ENCODE data around the gene SF3B6. TPM values are rescaled to one million over a fixed set of nuclear protein-coding genes. Genes with fewer than 3 reads are reported as not detected.
A peak's percentile ranks its signal among the peaks of the same experiment; 100 is the strongest.

Gene SF3B6
- total and polyA plus RNA-seq, 9 of the 15 experiments (the other 6 are each of a cell fraction or from before 2014, with no cell fraction given) = 146 to 591 (median 295) TPM

DNA sequence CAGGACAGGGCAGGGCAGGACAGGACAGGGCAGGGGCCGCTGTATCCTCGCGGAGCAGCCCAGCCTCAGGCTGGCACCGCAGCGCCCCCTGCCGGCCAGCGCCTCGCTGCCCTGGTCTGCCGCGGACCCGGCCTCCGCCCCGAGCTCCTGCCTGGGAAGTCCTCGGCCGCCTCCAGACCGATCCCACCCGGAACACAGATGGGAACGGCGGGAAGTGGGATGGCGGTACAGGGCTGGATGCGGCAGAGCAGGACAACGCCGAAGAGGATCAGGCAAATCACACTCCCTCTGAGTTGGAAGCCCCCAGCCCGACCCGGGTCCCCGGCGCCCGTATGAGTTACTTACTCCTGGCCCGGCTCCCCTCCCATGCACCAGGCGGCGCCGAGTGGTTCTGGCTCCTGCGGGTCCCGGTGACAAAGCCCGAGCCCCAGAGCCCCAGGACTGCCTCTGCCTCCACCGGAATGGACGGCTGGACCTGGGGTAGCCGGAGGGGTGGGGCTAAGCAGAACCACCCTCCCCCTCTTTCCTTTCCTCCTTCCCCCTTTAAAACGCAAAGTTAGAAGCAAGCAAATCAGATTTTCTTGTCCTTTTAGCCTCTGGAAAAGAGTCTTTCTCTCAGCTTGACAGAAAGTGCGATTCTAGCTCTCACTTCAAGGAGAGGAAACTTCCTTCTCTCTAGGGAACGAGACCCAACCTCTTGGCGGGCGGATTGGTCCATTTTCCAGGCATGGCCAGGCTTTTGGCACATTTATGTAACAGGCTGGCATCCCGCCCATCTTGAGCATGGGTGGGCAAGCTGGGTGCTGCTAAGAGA is 8.5 kb upstream of the SF3B6 start, which contains the start of gene TP53I3 (continued):
- TF ChIP-seq, protein P1, sequence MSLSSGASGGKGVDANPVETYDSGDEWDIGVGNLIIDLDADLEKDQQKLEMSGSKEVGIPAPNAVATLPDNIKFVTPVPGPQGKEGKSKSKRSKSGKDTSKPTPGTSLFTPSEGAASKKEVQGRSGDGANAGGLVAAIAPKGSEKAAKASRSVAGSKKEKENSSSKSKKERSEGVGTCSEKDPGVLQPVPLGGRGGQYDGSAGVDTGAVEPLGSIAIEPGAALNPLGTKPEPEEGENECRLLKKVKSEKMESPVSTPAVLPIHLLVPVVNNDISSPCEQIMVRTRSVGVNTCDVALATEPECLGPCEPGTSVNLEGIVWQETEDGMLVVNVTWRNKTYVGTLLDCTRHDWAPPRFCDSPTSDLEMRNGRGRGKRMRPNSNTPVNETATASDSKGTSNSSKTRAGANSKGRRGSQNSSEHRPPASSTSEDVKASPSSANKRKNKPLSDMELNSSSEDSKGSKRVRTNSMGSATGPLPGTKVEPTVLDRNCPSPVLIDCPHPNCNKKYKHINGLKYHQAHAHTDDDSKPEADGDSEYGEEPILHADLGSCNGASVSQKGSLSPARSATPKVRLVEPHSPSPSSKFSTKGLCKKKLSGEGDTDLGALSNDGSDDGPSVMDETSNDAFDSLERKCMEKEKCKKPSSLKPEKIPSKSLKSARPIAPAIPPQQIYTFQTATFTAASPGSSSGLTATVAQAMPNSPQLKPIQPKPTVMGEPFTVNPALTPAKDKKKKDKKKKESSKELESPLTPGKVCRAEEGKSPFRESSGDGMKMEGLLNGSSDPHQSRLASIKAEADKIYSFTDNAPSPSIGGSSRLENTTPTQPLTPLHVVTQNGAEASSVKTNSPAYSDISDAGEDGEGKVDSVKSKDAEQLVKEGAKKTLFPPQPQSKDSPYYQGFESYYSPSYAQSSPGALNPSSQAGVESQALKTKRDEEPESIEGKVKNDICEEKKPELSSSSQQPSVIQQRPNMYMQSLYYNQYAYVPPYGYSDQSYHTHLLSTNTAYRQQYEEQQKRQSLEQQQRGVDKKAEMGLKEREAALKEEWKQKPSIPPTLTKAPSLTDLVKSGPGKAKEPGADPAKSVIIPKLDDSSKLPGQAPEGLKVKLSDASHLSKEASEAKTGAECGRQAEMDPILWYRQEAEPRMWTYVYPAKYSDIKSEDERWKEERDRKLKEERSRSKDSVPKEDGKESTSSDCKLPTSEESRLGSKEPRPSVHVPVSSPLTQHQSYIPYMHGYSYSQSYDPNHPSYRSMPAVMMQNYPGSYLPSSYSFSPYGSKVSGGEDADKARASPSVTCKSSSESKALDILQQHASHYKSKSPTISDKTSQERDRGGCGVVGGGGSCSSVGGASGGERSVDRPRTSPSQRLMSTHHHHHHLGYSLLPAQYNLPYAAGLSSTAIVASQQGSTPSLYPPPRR (CRISPR knock-in tag; IDR thresholded peaks at IDR 0.05; ENCODE audit: borderline replicate concordance) = 0 out of 2 replicates have a peak, but pooled peaks have one; percentile 50
- TF ChIP-seq ZNF134 (CRISPR knock-in tag; conservative IDR thresholded peaks at IDR 0.05) (no peak), BHLHE40 (IDR thresholded peaks at IDR 0.05; ENCODE audit: low read length) (no peak; the same call in 1 of the 2 replicates), MCM2 (IDR thresholded peaks at IDR 0.05; ENCODE audit: low read depth) (no peak), LEF1 (IDR thresholded peaks at IDR 0.05) (0 out of 2 replicates have a peak, but pooled peaks have one; percentile 16), DIDO1 (tag; IDR thresholded peaks at IDR 0.05; ENCODE audit: low read depth) (peak; percentile 73; the same call in 1 of the 2 replicates), ZNF212 (CRISPR knock-in tag; IDR thresholded peaks at IDR 0.05) (no peak), ZFX (CRISPR knock-in tag; IDR thresholded peaks at IDR 0.05) (peak; percentile 91), TCF7L2 (IDR thresholded peaks at IDR 0.05; ENCODE audit: low read depth, low read length) (no peak), SIN3B (IDR thresholded peaks at IDR 0.05; ENCODE audit: low read depth) (peak; percentile 78), ZEB2 (IDR thresholded peaks at IDR 0.05) (0 out of 2 replicates have a peak, but pooled peaks have one; percentile 7), ZNF23 (CRISPR knock-in tag; IDR thresholded peaks at IDR 0.05) (no peak), CXXC5 (CRISPR knock-in tag; IDR thresholded peaks at IDR 0.05) (peak; percentile 60; the same call in 1 of the 2 replicates), SMAD4 (CRISPR knock-in tag; conservative IDR thresholded peaks at IDR 0.05) (peak; percentile 74), ZNF561 (CRISPR knock-in tag; conservative IDR thresholded peaks at IDR 0.05) (0 out of 2 replicates have a peak, but pooled peaks have one; percentile 47), GATA2 (CRISPR knock-in tag; IDR thresholded peaks at IDR 0.05) (no peak), PCBP1 (IDR thresholded peaks at IDR 0.05; ENCODE audit: low read depth, low read length, poor library complexity, severe bottlenecking) (peak; percentile 21), ELF1 (tag; IDR thresholded peaks at IDR 0.05) (peak; percentile 34; the same call in 1 of the 2 replicates), ZNF124 (CRISPR knock-in tag; IDR thresholded peaks at IDR 0.05) (no peak), CAMTA2 (CRISPR knock-in tag; conservative IDR thresholded peaks at IDR 0.05) (no peak), HNRNPL (IDR thresholded peaks at IDR 0.05; ENCODE audit: low read depth, low read length) (peak; percentile 97), NFYB (IDR thresholded peaks at IDR 0.05; ENCODE audit: extremely low read depth, insufficient read length) (no peak), NR4A1 (CRISPR knock-in tag; IDR thresholded peaks at IDR 0.05) (no peak), NR4A1 (tag; IDR thresholded peaks at IDR 0.05) (peak; percentile 22; the same call in 1 of the 2 replicates), RBM17 (IDR thresholded peaks at IDR 0.05; ENCODE audit: borderline replicate concordance, low read depth, low read length) (no peak)

Measured in K562 (cell line).